CD4-positive, alpha-beta memory T cell (primary cell): ENCODE results near the gene ATP6AP2. TPM values are rescaled to one million over a fixed set of nuclear protein-coding genes. Genes with fewer than 3 reads are reported as not detected.

Source experiments
- CTCF ChIA-PET: fragments of 350-600 bp; sonication (Branson Sonifier 250); formaldehyde crosslinking; loops from one replicate; lab custom pipeline; 2021; ENCODE audit warnings: inconsistent platforms; ENCODE audit not compliant: partially characterized antibody; lab: Charles Lee
- POLR2A ChIA-PET: fragments of 350-600 bp; sonication (Branson Sonifier 250); formaldehyde crosslinking; loops from one replicate; lab custom pipeline; 2021; ENCODE audit not compliant: partially characterized antibody; lab: Charles Lee
- DNase-seq, 5 donors: peaks; one replicate each; pipeline versions ENCODE4 v3.0.0 to v3.0.0-alpha.2; 2020 to 2022; ENCODE audit warnings: mixed read lengths in 1 of 5
- H3K27ac ChIP-seq: one replicate; pipeline ENCODE4 v1.7.0; 2013; ENCODE audit warnings: low read depth, low read length
- H3K27me3 ChIP-seq: 2 replicates; pipeline ENCODE4 v1.7.0; 2013; ENCODE audit warnings: mild to moderate bottlenecking, low read length, moderate library complexity; ENCODE audit not compliant: insufficient read depth
- H3K36me3 ChIP-seq: 2 replicates; pipeline ENCODE4 v1.7.0; 2013; ENCODE audit warnings: mild to moderate bottlenecking, low read length, moderate library complexity; ENCODE audit not compliant: insufficient read depth
- H3K4me1 ChIP-seq: 2 replicates; pipeline ENCODE4 v1.7.0; 2013; ENCODE audit warnings: mild to moderate bottlenecking, low read length, moderate library complexity; ENCODE audit not compliant: insufficient read depth
- H3K4me3 ChIP-seq, 2 donors: one replicate each; pipeline ENCODE4 v1.7.0; 2013; ENCODE audit warnings: low read length in 2 of 2, mild to moderate bottlenecking in 1 of 2
- H3K9me3 ChIP-seq, 2 donors: one replicate each; pipeline ENCODE4 v1.7.0; 2013; ENCODE audit warnings: low read length in 2 of 2, control low read depth in 1 of 2; ENCODE audit not compliant: control insufficient read depth in 1 of 2
- H3K27ac Mint-ChIP-seq, 7 donors: one replicate each; pipeline ENCODE4 v1.8.0; 2020 to 2021; ENCODE audit warnings: mixed read lengths in 7 of 7, mild to moderate bottlenecking in 6 of 7, inconsistent platforms in 3 of 7, moderate library complexity in 3 of 7
- H3K27me3 Mint-ChIP-seq, 2 donors: one replicate each; pipeline ENCODE4 v1.8.0; 2020 to 2021; ENCODE audit warnings: mixed read lengths in 2 of 2
- H3K36me3 Mint-ChIP-seq, 2 donors: one replicate each; pipeline ENCODE4 v1.8.0; 2020 to 2021; ENCODE audit warnings: mixed read lengths in 2 of 2, inconsistent platforms in 1 of 2, mild to moderate bottlenecking in 1 of 2
- H3K4me1 Mint-ChIP-seq, 4 donors: one replicate each; pipeline ENCODE4 v1.8.0; 2020 to 2021; ENCODE audit warnings: mixed read lengths in 4 of 4, mild to moderate bottlenecking in 1 of 4
- H3K4me3 Mint-ChIP-seq, 8 donors: one replicate each; pipeline ENCODE4 v1.8.0; 2020 to 2021; ENCODE audit warnings: mixed read lengths in 8 of 8, mild to moderate bottlenecking in 7 of 8, moderate library complexity in 6 of 8, inconsistent platforms in 3 of 8
- H3K9me3 Mint-ChIP-seq, 8 donors: one replicate each; pipeline ENCODE4 v1.8.0; 2020 to 2021; ENCODE audit warnings: mixed read lengths in 8 of 8, mild to moderate bottlenecking in 5 of 8, inconsistent platforms in 3 of 8, moderate library complexity in 1 of 8
- intact Hi-C: fragments of 100-400 bp; cut with micrococcal nuclease; formaldehyde crosslinking; loops from one replicate; pipeline ENCODE4 v1.15.1; 2023
- polyA plus RNA-seq, 2 donors: library from polyadenylated mRNA; unstranded; fragments of 300-500 nt; fragmentation: Illumina TruSeq; gene quantifications; one replicate each; pipeline ENCODE4 v1.2.3, GENCODE V29; 2021
- total RNA-seq, 2 experiments: library from RNA; stranded (reverse); gene quantifications; one replicate each; pipeline ENCODE4 v1.2.3, GENCODE V29; 2021

ATP6AP2 gene
- total and polyA plus RNA-seq, 4 experiments from 2014 or later: 80.9 to 254 (median 139) TPM

- Mint-ChIP-seq H3K27ac (no peak overlapping the region), H3K4me1 (no peaks in the 10 kb centered on the region), H3K9me3 (no peaks in the 10 kb centered on the region), H3K4me3 (no peak overlapping the region), H3K36me3 (no peaks in the 10 kb centered on the region), H3K27me3 (no peaks in the 10 kb centered on the region)
- H3K4me3 ChIP-seq: no peak overlapping the region
- H3K27ac ChIP-seq: no peak overlapping the region
- ChIA-PET CTCF (no interaction called here), POLR2A (no interaction called here)
- no peak for DNase-seq
- no peaks in the 10 kb centered on the region for H3K27me3 ChIP-seq
- no peaks in the 10 kb centered on the region for H3K4me1 ChIP-seq
- H3K36me3 ChIP-seq: no peaks in the 10 kb centered on the region
- H3K9me3 ChIP-seq: no peaks in the 10 kb centered on the region
- intact Hi-C loops: no loop called here
Measured at GRCh38 chrX:40615976-40616375, 35.2 kb downstream of the ATP6AP2 start.

DNA sequence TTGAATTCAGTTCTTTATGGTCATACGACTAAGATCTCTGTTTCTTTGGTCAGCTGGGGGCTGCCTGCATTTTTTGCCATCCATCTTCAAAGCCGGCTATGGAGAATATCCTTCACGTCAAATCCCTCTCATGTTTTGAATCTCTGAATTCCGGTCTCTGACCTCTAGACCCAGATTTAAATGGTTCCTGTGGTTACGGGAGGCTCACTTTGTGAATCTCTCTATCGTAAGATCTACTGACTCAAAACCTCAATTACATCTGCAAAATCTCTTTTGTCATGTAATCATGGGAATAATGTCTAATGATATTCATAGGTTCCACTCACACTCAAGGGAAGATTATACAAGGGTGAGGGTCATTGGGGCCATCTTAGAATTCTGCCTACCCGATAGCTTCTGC lies 36.8 kb downstream of the ATP6AP2 start:
- Mint-ChIP-seq H3K9me3 (no peaks in the 10 kb centered on the region), H3K36me3 (peaks cover 0 to 3% of the 10 kb centered on the region in 2 donors), H3K4me3 (no peak overlapping the region), H3K27me3 (no peaks in the 10 kb centered on the region), H3K4me1 (no peaks in the 10 kb centered on the region), H3K27ac (no peak overlapping the region)
- Histone ChIP-seq H3K4me3 (no peak overlapping the region), H3K36me3 (no peaks in the 10 kb centered on the region), H3K27me3 (no peaks in the 10 kb centered on the region), H3K9me3 (no peaks in the 10 kb centered on the region), H3K27ac (no peak overlapping the region), H3K4me1 (no peaks in the 10 kb centered on the region)
- CTCF ChIA-PET: no interaction called here
- intact Hi-C loops: no loop called here
- DNase-seq: no peak
- POLR2A ChIA-PET: no interaction called here

DNA sequence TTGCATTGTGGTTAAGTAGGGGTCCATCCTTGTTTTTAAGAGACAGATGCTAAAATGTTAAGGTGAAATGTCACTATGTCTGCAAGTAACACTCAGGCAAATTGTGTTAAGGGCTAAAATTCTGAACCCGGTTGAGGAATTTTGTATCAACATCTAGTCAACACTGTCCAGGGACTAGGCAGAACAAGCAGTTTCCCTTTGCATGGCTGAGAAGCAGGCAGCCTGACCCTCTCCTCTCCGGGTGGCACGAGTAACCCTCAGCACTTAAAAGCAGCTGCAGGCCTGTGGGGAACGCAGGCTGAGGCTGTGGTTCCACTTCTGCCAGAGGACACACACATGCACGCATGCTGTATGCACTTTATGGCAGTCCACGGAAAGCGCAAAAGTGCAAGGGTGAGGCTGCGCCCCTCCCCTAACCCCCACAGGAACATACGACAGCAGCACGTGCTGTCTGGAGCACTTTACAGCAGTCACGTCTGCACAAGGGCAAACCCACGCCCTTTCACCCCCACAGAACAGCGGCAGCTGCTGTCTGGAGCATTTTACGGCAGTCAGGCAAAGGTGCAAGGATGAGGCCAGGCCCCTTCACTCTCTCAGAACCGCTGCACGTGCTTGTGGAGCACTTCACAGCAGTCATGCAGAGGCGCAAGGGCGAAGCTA lies 41.8 kb downstream of the ATP6AP2 start:
- Mint-ChIP-seq H3K27ac (no peak overlapping the region), H3K4me1 (no peaks in the 10 kb centered on the region), H3K36me3 (peaks cover 9 to 23% of the 10 kb centered on the region in 2 donors), H3K4me3 (no peak overlapping the region), H3K9me3 (peaks cover 0 to 5% (median 0%) of the 10 kb centered on the region in 8 donors), H3K27me3 (no peaks in the 10 kb centered on the region)
- intact Hi-C loops: no loop called here
- Histone ChIP-seq H3K4me3 (no peak overlapping the region), H3K27ac (no peak overlapping the region), H3K27me3 (no peaks in the 10 kb centered on the region), H3K9me3 (no peaks in the 10 kb centered on the region), H3K4me1 (no peaks in the 10 kb centered on the region), H3K36me3 (peaks cover 2% of the 10 kb centered on the region)
- ChIA-PET POLR2A (no interaction called here), CTCF (no interaction called here)
- DNase-seq: no peak

- DNase-seq: no peak
- no peak within 1 kb of the TSS for H3K27ac ChIP-seq
- H3K4me3 ChIP-seq: no peak within 1 kb of the TSS
- Mint-ChIP-seq H3K27me3 (no peaks in the 10 kb centered on the region), H3K9me3 (peaks cover 0 to 5% (median 0%) of the 10 kb centered on the region in 8 donors), H3K4me3 (no peak within 1 kb of the TSS), H3K36me3 (peaks cover 15 to 28% of the 10 kb centered on the region in 2 donors), H3K4me1 (no peaks in the 10 kb centered on the region), H3K27ac (no peak within 1 kb of the TSS)
- peaks cover 4% of the 10 kb centered on the region for H3K36me3 ChIP-seq
- H3K9me3 ChIP-seq: no peaks in the 10 kb centered on the region
- no peaks in the 10 kb centered on the region for H3K4me1 ChIP-seq
- intact Hi-C loops: no loop called here
- H3K27me3 ChIP-seq: no peaks in the 10 kb centered on the region
- CTCF ChIA-PET: no interaction called here
- POLR2A ChIA-PET: no interaction called here
Measured at GRCh38 chrX:40623139-40623536, 42.4 kb downstream of the ATP6AP2 start, which contains the start of gene MPC1L. Gene MPC1L (plus strand): TSS chrX:40623428. CDS start chrX:40623566, 138 bp downstream.

- H3K9me3 ChIP-seq: no peaks in the 10 kb centered on the region
- ChIA-PET CTCF (no interaction called here), POLR2A (no interaction called here)
- DNase-seq: no peak
- no peak overlapping the region for H3K4me3 ChIP-seq
- Mint-ChIP-seq H3K4me1 (no peaks in the 10 kb centered on the region), H3K27me3 (no peaks in the 10 kb centered on the region), H3K4me3 (no peak overlapping the region), H3K27ac (no peak overlapping the region), H3K36me3 (peaks cover 17 to 32% of the 10 kb centered on the region in 2 donors), H3K9me3 (peaks cover 0 to 5% (median 0%) of the 10 kb centered on the region in 8 donors)
- peaks cover 4% of the 10 kb centered on the region for H3K36me3 ChIP-seq
- H3K4me1 ChIP-seq: no peaks in the 10 kb centered on the region
- no peaks in the 10 kb centered on the region for H3K27me3 ChIP-seq
- H3K27ac ChIP-seq: no peak overlapping the region
- intact Hi-C loops: no loop called here
Measured at GRCh38 chrX:40623665-40624064, 42.9 kb downstream of the ATP6AP2 start.

- Mint-ChIP-seq H3K4me3 (no peak overlapping the region), H3K27ac (peak overlapping the region in 3 of 7 donors; percentile 22 to 42 (median 29))
Measured at GRCh38 chrX:40625294-40625693, 44.5 kb downstream of the ATP6AP2 start.

GRCh38 chrX:40628506-40628905 lies 47.7 kb downstream of the ATP6AP2 start:
- Histone ChIP-seq H3K27me3 (no peaks in the 10 kb centered on the region), H3K4me1 (no peaks in the 10 kb centered on the region), H3K9me3 (no peaks in the 10 kb centered on the region), H3K4me3 (no peak overlapping the region), H3K36me3 (peaks cover 23% of the 10 kb centered on the region), H3K27ac (no peak overlapping the region)
- Mint-ChIP-seq H3K36me3 (peaks cover 38 to 56% of the 10 kb centered on the region in 2 donors), H3K9me3 (peaks cover 0 to 1% (median 0%) of the 10 kb centered on the region in 8 donors), H3K4me1 (peaks cover 0 to 6% (median under 1%) of the 10 kb centered on the region in 4 donors), H3K27me3 (no peaks in the 10 kb centered on the region), H3K4me3 (no peak overlapping the region), H3K27ac (no peak overlapping the region)
- ChIA-PET POLR2A (no interaction called here), CTCF (interaction anchor here (1.2 kb wide), 1 partner anchor 84 kb away, joined by 4 read pairs; no protein-coding TSS in a partner anchor)
- DNase-seq: no peak
- intact Hi-C loops: no loop called here

More at GRCh38 chrX:40625294-40625693, 44.5 kb downstream of the ATP6AP2 start:
- H3K27me3 Mint-ChIP-seq: no peaks in the 10 kb centered on the region
- no peaks in the 10 kb centered on the region for H3K4me1 Mint-ChIP-seq
- DNase-seq: no peak
- Histone ChIP-seq H3K9me3 (no peaks in the 10 kb centered on the region), H3K4me3 (no peak overlapping the region), H3K36me3 (peaks cover 6% of the 10 kb centered on the region), H3K4me1 (no peaks in the 10 kb centered on the region), H3K27ac (no peak overlapping the region), H3K27me3 (no peaks in the 10 kb centered on the region)
- ChIA-PET POLR2A (no interaction called here), CTCF (no interaction called here)
- intact Hi-C loops: no loop called here
- H3K9me3 Mint-ChIP-seq: peaks cover 0 to 5% (median 0%) of the 10 kb centered on the region in 8 donors
- peaks cover 19 to 35% of the 10 kb centered on the region in 2 donors for H3K36me3 Mint-ChIP-seq
